Right cardiac atrium (tissue), 5 donors: ENCODE measurements around the gene NENF. TPM values are rescaled to one million over a fixed set of nuclear protein-coding genes. Genes with fewer than 3 reads are reported as not detected.

Experiments used
- ATAC-seq, 2 donors: fragments of 200-7000 bp; cut with Tn5 transposase; one replicate each; pipeline versions ENCODE4 v1.8.0 to v1.9.1; 2020; ENCODE audit warnings: moderate library complexity in 2 of 2, mild to moderate bottlenecking in 1 of 2
- DNase-seq, 3 donors: peaks; one replicate each; pipeline ENCODE4 v3.0.0-alpha.2; 2020
- H3K27ac ChIP-seq: one replicate; pipeline ENCODE4 v1.5.1; 2013; ENCODE audit warnings: mild to moderate bottlenecking, low read length, control low read depth, moderate library complexity
- H3K27me3 ChIP-seq: one replicate; pipeline ENCODE4 v1.6.1; 2013; ENCODE audit not compliant: control insufficient read depth, insufficient read depth
- H3K4me1 ChIP-seq: one replicate; pipeline ENCODE4 v1.6.1; 2013; ENCODE audit warnings: low read length; ENCODE audit not compliant: control insufficient read depth, insufficient read depth
- H3K4me3 ChIP-seq: one replicate; pipeline ENCODE4 v1.5.1; 2013; ENCODE audit warnings: low read length, control low read depth
- H3K9me3 ChIP-seq: one replicate; pipeline ENCODE4 v1.6.1; 2013; ENCODE audit warnings: low read length; ENCODE audit not compliant: control insufficient read depth
- WGBS: extraction: QIAGEN DNeasy Blood & Tissue Kit; methylation state at CpG from one replicate; pipeline ENCODE4 v1.1.7; 2013; 5-methylcytosine and 5-hydroxymethylcytosine counted together
- intact Hi-C, 4 donors: fragments of 100-400 bp; cut with DNase I; formaldehyde crosslinking; loops; one replicate each; pipeline versions ENCODE4 v1.11.0 to v1.14.0; 2022 to 2023
- polyA plus RNA-seq: library from polyadenylated mRNA; stranded (reverse); fragments of 200-250 nt; gene quantifications from one replicate; pipeline ENCODE4 v1.2.3, GENCODE V29; 2013
- total RNA-seq, 4 donors: library from RNA; stranded (reverse); fragmentation: NEBNext Ultra II Directional; extraction: Animal tissue kit (Norgen Biotek cat#: 25700); gene quantifications; one replicate each; pipeline ENCODE4 v1.2.1, GENCODE V29; 2021
- donor health status: healthy with polysubstance abuse.
- donor health status: DM: no; HTN: yes; CAD: no.
- donor health status: DM: no; HTN: no; CAD: no.
- donor health status: DM: no; HTN: yes; CAD: no; lungs with severe emphysema.
- donor health status: DM: yes; HTN: yes; CAD: no.

Gene NENF
- total and polyA plus RNA-seq, 5 donors, result 99.4 to 121 (median 107) TPM

GRCh38 chr1:212490276-212490675 lies 57.6 kb downstream of the NENF start:
- no peak overlapping the region for H3K4me3 ChIP-seq
- no peak overlapping the region for H3K27ac ChIP-seq
- intact Hi-C loops, result no loop called here
- 76% methylated on average over 2 of the region's 2 CpGs for WGBS
- H3K9me3 ChIP-seq, result no peaks in the 10 kb centered on the region
- H3K4me1 ChIP-seq, result no peaks in the 10 kb centered on the region
- DNase-seq (no peak), ATAC-seq (no peak)
- H3K27me3 ChIP-seq, result no peaks in the 10 kb centered on the region

- H3K27ac ChIP-seq, result no peak overlapping the region
- intact Hi-C loops, result no loop called here
Measured at GRCh38 chr1:212491454-212491853, 58.7 kb downstream of the NENF start.

More at GRCh38 chr1:212491454-212491853, 58.7 kb downstream of the NENF start:
- Histone ChIP-seq H3K27me3 (no peaks in the 10 kb centered on the region), H3K4me1 (no peaks in the 10 kb centered on the region), H3K4me3 (no peak overlapping the region), H3K9me3 (no peaks in the 10 kb centered on the region)
- WGBS, result 80% methylated on average over 4 of the region's 4 CpGs
- ATAC-seq (no peak), DNase-seq (no peak)

Other genes with a start within 250 kb of the NENF start
- 10 to 100 TPM; 58.4 to 72.0 (median 61.3) TPM for gene PPP2R5A, start 147.5 kb upstream of the NENF start, total RNA-seq
- 53.1 TPM for gene PPP2R5A, start 147.5 kb upstream of the NENF start, polyA plus RNA-seq
- 1 to 10 TPM; 3.2 to 4.9 (median 4.3) TPM for gene PACC1, start 18.0 kb upstream of the NENF start, total RNA-seq
- gene PACC1, start 18.0 kb upstream of the NENF start, polyA plus RNA-seq, result 2.3 TPM
- gene ATF3, start 175.8 kb downstream of the NENF start, total RNA-seq, result 10 to 100 TPM in 1 of 4 donors, 1 to 10 TPM in 3; 6.9 to 24.4 (median 7.9) TPM
- 195 TPM for gene ATF3, start 175.8 kb downstream of the NENF start, polyA plus RNA-seq